GM18502 (cell line): ENCODE results near the gene TMEM270.

ENCODE experiments used
- ATAC-seq: cut with Tn5 transposase; IDR thresholded peaks from one replicate; pipeline ENCODE4 v1.9.1; 2021; ENCODE audit warnings: mild to moderate bottlenecking; ENCODE audit not compliant: unreplicated experiment, poor library complexity

TMEM270 gene

DNA sequence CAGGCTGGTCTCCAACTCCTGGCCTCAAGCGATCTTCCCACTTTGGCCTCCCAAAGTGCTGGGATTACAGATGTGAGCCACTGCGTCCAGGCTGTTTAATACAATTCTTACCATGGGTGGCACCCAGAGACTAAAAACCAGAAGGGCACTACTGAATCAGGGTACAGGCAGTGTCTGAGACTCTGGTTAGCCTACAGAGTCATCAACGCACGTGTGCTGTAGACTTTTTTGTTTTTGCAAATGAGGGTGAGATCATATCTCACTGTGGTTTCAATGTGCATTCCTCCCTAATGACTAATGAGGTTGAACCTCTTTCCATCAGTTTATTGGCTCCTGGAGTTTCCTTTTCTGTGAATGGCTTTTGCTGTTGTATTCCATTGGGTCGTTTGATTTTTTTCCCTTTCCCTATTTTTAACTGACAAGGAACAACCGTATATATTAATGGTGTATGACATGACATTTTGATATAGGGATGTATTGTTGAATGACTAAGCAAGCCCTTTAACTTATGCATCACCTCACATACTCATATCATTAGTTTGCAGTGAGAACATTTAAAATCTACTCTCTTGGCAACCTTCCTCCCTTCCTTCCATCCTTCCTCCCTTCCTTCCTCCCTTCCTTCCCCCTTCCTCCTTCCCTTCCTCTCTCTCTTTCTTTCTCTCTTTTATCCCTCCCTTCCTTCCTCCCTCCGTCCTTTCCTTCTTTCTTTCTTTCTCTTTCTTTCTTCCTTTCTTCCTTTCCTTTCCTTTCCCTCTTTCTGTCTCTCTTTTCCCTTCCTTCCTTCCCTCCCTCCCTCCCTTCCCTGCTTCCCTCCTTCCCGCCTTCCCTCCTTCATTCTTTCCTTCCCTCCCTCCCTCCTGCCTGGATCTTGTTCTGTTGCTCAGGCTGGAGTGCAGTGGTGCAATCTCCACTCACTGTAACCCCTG is 9.3 kb upstream of the TMEM270 start:
- ATAC-seq = peak; percentile 89

DNA sequence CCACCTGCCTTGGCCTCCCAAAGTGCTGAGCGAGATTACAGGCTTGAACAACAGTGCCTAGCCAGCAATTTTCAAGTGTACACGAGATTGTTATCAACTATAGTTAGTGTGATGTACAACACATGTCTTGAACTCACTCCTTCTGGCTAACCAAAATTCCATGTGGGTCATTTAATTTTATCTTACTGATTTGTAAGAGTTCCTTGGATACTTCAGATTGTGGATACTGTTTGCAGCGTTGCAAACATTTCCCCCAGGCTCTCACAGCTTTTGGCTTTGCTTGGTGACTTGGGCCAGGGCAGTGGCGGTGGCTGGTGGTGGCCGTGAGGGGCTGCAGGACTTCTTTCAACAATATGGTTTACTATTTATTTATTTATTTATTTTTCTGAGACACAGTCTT is 8.5 kb upstream of the TMEM270 start:
- ATAC-seq = no peak

DNA sequence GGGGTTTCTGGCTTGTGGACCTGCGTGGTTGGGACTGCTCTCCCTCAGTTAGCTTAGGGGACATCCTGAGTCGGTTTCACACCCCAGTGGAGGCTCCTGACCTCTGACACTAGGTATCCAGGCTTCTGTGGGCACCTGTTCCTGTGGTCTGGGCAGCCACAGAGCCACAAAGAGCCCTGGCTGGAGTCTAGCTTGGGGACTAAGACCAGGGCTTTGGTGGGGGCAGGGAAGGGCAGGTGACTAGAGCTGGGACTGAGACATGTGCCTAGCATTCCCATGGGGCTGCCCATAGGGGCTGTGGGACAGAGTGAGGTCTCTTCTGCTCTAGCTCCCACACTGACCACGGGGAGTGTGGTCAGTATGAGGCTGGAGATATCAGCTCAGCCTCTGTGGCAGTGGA is 4.0 kb upstream of the TMEM270 start:
- no peak for ATAC-seq

DNA sequence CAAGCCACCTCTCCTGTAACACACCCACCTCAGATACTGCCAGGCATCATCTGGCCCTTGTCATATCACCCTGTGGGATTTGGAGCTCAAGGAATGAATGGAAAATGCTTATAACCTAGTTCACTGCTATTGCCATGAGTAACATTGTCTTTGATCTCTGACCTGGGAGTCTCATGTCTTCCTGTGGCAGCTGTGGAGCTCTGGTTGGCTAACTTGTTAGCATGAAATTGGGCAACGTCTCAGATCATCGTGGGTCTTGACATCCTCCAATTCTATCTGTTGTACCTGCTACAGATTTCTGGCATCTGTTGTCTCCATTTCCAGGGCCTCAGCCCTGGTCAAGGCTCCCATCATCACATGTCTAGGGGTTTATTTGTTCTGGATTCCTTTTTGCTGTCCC is 2.2 kb upstream of the TMEM270 start:
- no peak for ATAC-seq

DNA sequence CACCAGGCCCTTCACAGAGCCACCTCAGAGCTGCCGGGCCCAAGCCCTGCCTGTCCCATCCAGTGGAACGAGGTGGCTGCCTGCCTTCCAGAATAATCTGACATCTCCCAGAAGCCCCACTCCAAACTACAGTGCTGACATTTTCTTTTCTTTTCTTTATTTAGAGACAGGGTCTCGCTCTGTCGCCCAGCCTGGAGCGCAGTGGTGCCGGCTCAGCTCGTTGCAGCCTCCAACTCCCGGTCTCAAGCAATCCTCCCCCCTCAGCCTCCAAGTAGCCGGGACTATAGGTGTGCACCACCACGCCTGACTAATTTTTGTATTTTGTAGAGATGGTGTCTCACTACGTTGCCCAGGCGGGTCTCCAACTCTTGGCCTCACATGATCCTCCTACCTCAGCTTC is 346 bp downstream of the TMEM270 start:
- no peak for ATAC-seq

DNA sequence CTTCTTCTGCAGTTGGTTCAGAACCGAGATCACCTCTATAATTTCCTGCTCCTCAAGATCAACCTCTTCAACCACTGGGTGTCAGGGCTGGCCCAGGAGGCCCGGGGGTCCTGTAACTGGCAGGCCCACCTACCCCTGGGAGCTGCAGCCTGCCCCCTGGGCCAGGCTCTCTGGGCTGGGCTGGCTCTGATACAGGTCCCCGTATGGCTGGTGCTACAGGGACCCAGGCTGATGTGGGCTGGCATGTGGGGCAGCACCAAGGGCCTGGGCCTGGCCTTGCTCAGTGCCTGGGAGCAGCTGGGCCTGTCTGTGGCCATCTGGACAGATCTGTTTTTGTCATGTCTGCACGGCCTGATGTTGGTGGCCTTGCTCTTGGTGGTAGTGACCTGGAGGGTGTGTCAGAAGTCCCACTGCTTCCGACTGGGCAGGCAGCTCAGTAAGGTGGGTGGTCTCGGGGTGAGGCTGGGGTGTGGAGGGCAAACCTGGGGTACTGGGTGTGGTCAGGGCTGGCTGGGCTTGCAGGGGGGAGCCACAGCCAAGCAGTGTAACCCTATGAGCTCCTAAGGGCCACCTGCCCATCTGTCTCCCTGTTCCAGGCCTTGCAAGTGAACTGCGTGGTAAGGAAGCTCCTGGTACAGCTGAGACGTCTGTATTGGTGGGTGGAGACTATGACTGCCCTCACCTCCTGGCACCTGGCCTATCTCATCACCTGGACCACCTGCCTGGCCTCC is 4.2 kb downstream of the TMEM270 start:
- ATAC-seq = no peak

DNA sequence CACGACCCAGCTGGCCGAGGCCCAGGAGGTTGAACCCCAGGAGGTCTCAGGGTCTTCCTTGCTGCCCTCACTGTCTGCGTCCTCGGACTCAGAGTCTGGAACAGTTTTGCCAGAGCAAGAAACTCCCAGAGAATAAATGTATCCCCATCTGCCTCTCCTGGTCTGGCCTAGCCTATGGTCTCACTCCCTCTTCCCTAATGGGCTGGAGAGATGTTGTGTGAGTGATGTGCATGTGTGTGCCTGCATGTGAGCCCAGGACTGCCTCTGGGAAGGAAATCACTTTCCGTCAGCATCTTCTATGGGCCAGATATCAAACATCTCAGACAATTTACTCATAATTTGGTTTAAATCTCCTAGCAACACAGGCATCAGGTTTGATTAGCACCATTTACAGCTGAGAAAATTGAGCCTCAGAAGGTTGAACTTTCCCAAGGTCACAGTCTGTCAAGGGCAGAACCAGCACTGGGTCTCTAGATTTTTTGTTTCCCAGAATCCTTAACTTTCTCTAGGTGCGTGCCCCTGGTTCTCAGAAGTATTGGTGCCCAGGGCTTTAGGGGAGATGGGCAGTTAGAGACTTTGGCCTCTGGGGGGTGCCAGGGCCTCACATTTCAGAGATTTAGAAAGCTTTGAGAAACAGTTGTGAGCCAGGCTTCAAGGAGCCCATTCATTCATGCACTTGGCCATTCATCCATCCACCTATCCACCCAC is 4.9 kb downstream of the TMEM270 start:
- ATAC-seq = no peak

DNA sequence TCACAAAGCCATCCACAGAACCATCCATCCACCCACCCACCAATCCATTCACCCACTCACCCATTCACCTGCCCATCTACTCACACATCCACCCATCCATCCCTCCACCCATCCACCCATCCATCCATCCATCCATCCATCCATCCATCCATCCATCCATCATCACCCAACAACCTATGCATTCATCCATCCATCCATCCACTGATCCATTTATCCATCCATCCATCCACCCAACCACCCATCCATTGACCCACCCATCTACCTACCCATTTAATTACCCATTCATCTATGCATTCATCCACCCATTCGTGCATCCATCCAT is 5.4 kb downstream of the TMEM270 start:
- no peak for ATAC-seq

DNA sequence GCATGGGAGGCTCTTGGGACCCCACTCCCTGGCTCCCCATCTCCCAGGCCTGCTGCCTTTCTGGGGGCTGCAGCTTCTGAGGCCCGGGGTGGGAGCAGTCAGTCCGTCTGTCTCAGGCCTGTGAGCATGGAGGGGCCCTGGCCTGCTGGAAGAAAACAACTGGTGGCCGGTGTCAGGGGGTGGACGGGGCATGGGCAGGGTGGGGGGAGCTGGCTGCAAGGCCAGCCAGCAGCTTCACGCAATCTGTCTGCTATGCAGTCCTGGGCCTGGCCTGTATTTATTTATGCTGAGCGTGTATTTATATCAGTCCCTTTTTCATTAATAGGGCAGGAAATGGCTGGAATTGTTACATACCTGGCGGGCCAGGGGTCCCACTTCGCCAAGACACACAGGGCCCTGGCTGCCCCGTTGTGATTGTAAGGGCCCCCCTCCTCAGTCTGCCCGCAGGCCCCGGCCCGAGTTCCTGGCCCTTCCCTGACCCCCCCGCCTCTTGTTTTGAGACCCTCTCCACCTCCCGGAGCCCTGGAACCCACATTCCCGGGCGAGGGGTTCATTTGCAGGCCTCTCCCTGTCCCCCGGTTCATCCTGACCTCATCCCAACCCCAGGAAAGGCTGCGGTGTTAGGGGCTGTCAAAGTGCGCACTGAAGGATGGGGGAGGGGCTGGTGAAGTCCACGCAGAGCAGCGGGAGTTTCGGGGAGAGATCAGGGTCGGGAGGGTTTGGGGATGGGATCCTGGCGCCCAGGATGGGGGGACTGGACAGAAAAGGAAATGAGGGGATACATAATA is 8.2 kb downstream of the TMEM270 start:
- no peak for ATAC-seq

DNA sequence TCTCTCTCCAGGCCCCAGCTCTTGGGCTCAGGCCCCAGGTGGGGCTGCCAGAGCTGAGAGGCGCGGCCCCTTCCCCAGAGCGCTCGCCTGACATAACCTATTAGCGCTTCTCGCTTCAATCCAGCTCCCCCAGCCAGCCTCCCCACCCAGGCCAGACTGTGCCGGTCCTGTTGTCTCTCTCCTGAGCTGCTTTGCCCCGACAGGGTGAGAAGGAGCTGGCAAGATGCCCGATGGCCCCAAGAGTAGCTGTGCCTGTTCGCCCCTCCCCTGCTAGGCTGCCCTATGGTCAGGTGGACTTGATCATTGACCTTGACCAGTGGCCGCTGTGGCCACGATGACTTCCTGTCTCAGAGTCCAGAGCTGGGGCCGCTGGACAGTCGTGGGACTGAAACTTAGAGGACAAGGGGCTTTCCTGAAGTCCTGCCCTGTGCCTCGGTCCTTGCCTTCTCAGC is 9.1 kb downstream of the TMEM270 start:
- ATAC-seq = no peak

DNA sequence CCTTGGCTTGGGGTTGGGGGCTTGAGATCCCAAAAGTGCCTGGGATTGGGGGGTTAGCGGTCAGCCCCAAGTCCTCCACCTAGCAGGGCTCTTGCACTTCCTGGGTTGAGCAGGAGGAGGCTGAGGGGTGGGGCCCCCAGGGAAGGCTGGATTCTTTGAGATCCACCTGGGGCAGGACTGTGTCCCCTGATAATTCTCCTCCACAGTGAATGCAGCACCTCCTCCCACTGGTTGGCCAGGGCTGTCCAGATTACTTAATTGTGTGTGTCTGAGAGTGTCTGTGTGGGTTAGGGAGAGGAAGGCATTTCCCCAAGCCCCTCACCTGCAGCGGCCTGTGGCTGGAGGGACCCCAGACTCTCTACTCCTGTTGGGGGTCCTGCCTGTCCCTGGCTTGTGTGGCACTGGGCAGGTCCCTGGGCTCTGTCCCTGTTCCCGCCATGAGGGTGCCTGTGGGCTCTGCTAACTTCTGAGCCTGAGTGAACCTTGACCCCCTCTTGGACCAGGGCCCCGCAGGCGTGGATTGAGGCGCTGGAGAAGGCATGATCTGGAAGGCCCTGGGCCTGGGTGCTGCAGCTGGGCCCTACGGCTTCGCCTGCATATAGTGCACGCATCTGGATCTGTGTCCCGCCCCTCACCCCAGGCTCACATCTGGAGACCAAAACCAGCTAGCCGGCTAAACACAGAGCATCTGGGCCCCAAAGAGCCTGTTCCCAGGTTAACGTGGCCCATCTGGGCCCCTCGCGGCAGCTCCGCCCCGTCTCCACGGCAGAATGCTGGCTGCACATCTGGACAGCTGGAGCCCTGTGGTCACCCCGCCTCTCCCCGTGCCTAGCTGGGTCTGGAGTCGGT is 10.4 kb downstream of the TMEM270 start:
- ATAC-seq = no peak

DNA sequence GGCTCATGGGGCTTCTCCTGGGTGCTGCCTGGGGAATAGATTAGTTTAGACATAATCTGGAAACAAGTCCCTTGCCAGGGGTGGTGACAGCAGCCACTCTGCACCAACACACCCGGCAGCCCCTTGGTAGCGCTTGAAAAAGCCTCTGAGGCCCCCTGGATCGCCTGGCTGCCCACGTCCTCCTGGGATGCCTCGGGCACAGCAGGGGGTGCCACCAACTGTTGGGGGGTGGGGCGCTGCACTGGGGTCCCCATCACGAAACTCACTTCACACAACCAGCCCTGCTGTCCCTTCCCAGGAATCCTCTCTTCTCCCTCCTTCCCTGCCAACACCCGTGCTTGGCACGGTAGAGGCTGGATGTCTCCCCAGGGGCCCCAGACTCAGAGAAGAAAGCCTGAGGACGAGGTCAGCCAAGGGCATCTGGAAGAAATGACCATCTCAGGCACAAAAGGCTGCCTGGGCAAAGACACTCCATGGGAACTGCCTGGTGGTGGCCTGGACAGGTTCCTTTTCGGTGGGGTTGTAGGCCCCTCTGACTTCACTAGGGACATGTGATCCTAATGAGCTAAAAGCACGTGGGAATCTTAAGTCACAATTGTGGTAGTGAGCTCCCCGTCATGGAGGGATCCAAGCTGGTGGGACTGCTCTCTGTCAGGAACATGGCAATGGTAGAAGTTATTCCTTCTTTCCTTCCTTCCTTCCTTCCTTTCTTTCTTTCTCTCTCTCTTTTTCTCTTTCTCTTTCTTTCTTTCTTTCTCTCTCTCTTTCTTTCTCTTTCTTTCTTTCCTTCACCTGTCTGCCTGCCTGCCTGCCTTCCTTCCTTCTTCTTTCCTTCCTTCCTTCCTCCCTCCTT is 11.3 kb downstream of the TMEM270 start:
- no peak for ATAC-seq

DNA sequence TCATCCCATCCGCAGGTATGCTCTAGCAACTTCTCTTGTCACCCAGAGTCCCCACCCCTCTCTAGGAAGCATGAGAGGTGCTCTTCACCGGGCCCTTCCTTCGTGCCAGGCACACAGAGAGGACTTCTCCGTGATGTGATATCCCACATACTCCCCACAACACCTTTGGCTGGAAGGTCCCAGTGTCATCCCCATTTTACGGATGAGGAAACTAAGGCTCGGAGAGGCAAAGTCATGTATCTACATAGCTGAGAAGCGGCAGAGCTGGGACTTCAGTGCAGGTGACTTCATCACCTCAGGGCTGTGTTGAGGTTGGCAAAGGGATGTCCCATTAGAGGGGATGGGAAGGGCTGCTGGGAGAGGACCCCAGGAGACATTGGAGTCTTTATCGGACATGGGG is 15.4 kb downstream of the TMEM270 start:
- ATAC-seq = no peak

DNA sequence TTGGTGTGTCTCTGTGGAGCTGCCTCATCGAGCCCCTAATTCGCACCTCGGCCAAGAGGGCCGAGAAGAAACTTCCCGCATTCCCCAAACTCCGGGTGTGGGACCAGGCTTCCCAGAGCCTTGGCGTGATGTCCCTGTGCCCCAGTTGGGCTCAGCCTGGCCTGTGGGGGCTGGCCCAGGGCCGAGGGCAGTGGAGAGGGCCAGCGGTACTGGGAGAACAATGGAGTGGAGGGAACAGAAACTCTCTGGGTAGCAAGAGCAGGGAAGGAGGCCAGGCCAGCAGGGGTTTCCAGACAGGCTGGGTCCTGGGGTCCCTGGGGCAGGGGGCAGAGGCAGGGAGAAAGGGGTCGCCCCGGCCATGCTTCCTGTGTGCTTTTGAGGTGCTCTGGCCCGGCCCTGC is 16.0 kb downstream of the TMEM270 start:
- ATAC-seq = no peak

DNA sequence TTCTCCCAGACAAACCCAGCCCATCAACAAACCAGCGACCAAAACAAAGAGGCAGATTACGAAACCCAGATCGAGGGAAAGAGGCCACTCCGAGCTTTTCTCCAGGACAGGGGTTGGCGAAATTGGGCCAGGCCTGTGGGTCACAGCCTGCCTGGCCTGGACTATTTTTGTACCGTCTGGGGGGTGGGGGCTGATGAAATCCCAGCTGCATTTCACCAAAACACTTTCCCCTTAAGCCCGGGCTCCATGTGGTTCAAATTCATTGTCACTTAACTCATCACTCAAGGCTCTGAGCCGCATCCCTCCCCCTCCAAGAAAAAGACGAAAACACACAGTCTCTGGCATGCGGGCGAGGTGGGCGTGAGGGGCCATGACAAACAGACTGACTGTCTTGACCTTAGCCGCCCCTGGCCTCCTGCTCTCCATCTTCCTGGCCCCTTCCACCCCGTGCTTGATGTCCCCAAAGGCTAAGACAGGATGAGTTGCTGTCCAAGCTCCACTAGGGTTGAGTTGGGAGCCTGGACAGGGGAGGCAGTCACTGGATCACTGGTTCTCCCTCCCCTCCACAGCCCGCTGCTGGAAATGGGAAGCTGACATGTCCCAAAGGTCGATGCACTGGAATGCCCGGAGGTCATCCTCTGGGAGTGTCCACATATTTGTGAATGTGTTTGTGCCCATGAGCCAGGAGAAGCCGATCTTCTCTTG is 19.2 kb downstream of the TMEM270 start:
- no peak for ATAC-seq

DNA sequence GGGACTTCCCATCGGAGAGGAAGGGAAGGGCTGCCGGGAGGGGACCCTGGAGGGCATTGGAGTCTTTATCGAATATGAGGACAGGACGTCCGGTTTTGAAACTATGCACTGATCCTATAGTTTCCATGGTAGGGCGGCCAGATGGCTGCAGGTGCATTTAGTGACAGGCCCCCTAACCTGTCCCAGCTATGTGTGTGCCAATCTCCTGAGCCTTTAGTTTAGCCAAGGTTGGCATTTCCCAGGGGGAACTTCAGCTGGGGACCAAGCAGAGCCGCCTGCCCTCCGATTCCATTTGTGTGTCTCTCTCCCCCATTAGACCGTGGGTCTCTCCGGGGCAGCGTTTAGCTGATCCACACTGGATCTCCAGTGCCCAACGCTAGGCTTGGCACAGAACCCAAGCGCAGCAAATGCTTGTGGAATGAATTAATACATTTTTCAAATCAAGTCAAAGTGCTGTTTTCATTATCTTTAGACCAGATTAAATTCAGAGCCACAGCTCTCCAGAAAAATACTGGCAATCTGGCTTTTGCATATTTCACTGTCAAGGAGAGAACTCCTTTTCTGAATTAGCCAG is 19.9 kb downstream of the TMEM270 start:
- ATAC-seq = no peak

DNA sequence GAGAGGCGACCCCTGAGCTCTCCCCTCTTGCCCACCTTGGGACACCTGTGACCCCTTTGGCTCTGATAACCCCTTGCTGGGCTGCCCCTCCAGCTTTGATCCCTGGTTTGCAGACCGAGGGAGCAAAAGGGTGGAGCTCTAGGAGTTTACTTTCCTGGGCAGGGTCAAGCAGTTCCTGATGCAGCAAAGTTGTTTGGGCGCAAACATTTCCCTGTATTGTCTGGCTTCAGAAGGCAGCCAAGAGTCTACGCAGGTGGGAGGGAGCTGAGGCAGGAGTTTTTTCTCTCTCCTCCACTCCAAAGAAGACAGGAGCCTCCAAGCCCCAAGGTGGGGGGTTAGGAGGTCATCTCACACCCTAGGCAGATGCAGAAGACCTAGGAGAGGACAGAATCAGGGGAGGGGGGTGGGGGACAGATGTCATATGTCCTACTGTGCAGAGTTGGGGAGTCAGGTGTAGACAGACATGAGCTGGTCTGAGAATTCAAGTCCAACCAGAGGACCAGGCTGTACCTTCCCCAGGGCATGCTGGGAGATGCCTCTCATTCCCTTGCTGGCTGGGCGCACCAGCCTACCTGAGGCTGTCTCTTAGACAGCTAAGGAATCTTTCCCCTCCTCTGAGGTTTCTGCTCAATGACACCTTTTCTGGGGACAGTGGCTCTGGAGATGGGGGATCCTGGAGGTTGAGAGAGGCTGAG is 20.5 kb downstream of the TMEM270 start:
- no peak for ATAC-seq
